GM19372 (cell line): ENCODE data around the gene SORCS2.

Source experiments
- ATAC-seq: cut with Tn5 transposase; IDR thresholded peaks from one replicate; pipeline ENCODE4 v1.9.1; 2021; ENCODE audit warnings: mild to moderate bottlenecking, low read depth, moderate library complexity; ENCODE audit not compliant: unreplicated experiment

The SORCS2 gene

DNA sequence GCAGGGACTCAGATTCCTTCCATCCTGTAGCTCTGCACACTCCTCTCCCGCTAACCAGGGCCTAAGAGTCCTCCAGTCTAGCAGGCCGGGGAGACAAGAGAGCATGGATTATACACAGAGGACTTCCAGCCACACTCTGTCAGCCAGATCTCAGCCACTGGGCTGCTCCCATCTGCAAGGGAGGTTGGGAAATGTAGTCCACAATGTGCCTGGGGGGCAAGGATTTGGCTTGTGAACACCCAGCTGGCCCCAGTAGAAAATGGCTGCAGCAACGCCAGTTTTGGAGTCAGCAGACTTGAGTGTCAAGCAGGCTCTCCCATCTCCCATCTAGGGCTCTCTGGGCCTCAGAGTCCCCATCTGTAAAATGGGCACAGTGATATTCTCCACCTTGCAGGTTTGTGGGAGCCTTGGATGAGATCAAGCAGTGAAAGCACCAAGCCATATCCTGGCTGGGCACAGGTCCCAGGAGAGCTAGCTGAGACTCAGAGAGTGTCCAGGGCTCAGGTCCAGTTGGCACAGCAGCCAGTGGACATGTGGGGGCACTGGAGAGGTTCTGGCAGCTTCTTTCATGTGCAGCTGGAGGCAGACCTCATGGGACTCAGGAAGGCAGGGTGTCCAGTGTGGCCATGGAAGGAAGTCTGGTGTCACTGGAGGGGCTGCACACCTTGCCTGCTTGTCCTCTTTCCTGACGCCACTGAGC lies 227.8 kb downstream of the SORCS2 start:
- ATAC-seq: no peak

DNA sequence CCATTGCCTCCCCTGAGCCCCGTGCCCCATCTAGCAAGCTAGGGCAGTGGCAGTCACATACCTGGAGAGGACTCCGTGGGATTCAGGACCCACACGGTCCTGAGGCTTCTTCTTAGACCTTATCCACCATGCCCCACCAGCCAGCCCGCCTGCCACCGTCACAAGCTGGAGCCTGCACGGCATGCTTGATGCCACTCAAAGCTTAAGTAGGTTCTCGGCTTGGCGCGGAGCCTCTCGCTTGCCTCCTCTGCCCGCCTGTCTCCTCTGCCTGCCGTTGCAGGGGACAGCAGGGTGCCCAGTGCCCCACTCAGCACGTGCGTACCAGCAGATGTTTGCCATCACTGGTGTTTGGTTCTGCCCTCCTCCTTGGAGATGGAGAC lies 228.3 kb downstream of the SORCS2 start:
- no peak for ATAC-seq

DNA sequence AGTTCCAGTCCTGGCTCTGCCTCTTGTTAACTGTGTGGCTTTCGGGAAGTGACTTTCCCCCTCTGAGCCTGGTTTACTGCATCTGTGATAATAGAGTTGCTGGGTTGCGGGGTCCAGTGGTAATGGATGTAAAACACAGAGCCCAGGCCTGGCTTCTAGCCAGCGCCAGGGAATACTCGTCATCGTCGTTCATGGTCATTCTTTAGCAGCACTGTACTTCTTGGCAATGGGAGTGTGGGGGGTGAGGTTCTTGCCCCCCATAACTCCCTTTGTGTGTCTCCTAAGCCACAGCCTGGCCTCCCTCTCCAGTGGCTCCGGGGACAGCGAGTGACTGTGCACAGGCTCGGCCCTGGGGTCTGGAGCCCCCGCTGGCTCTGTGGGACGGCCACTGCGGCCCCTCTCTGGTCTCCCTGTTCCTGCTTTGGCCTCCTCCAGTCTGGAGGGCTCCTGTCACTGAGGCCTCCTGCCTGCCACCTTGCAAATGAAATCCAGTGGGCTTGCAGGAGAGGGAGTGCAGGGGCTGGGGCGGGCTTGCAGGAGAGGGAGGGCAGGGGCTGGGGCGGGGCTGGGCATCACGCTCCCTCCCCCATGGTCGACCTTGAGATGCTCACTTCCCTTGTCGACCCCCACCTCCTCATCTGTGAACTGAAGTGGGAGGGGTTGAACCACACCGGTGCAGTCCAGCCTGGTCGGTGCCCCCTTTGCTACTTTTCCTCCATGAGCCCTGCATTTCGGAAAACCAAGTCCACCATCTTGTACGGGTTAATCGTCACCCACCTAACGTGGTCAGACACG lies 229.2 kb downstream of the SORCS2 start:
- no peak for ATAC-seq

DNA sequence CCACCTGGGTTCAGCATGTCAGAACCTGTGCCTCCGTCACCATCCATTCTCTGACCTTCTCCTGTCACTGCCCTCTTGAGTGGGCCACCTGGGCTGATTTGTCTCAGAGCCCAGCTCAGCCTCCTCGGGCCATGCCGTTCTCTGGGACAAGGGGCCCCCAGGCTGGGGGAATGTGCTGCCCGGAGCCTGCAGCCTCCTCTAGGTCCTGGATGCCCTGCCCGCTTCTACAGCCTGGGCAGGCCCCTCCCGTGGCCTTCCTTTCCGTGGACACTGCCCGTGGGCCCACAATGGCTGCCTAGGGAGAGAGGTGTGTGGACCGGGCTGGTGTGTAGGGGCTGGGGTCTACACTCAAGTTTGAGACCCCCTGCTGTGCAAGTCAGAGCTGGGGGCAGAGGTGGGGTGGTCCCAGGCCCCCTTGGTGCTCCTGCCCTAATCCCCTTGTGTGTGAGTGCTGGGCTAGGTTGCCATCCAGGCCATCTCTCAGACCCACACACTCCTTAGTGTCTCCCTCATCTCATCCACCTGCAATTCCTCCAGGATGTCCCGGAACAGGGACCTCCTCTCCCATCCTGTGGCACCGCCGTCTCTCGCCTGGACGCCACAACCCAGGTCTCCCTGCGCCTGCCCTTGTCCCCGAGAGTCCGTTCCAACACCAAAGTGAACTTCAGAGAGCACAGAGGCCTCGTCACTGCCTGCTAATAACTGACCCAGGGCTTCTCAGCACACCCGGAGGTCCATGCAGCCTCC lies 230.0 kb downstream of the SORCS2 start:
- ATAC-seq: no peak

DNA sequence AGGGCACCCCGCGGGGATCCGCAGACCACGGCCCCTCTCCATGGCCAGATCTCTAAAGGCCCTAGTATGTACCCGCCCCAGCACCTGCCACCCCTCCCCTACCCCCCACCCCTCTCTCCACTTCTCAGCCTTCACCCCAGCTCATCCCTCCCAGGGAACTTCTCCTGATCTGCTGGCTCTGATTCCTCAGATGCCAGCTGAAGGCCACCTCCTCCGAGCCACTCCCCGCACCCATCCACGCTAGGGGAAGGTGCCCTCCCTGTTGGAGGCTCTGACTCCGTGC lies 230.5 kb downstream of the SORCS2 start:
- ATAC-seq: no peak

DNA sequence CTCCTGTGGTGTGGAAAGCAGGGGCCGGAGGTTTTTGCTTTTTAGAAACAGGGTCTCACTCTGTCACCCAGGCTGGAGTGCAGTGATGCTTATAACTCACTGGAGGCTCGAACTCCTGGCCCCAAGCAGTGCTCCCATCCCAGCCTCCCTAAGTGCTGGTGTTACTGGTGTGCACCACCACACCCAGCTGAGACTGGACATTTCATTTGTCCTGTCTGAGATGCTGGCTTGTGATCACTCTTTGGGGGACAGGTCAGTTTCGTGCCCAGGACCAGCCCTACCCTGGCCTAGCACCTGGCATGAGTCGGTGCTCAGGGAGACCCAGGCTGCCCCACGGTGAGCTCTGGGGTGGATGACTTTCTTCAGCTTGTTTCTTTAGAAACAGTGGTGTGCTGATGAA lies 231.1 kb downstream of the SORCS2 start:
- ATAC-seq: no peak

DNA sequence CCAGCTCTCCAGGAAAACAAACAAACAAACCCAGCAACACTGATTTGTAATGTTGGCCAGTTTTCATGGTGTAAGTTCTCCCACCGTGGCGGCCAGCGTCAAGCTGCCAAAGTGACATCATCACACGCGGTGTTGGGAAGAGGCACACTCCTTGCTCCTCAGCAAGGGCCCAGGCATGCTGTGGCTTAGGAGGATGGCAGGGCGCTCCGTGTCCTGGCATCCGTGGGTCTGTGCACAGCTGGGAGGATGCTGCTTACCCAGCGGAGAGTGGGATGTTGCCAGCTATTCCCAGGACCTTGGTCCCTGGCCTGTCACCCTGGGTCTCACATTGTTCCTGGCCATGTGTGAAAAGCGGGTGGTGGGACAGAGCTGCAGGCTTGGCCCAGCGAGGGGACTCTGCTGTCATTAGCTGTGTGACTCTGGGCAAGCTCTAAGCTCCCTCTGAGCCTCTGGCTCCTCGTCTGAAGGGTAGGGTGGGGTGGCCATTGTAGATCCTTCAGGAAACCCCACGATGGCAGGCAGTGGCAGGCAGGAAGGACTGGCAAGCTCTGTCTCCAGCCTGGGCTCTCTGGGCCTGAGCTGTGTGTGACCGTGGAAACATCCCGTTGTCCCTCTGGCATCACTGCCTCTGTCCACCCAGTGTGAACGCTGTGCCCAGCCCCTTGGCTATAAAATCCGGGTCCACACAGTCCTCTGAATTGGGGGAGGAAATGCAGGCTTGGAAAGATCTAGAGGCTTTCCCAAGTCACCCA lies 231.6 kb downstream of the SORCS2 start:
- ATAC-seq: no peak

DNA sequence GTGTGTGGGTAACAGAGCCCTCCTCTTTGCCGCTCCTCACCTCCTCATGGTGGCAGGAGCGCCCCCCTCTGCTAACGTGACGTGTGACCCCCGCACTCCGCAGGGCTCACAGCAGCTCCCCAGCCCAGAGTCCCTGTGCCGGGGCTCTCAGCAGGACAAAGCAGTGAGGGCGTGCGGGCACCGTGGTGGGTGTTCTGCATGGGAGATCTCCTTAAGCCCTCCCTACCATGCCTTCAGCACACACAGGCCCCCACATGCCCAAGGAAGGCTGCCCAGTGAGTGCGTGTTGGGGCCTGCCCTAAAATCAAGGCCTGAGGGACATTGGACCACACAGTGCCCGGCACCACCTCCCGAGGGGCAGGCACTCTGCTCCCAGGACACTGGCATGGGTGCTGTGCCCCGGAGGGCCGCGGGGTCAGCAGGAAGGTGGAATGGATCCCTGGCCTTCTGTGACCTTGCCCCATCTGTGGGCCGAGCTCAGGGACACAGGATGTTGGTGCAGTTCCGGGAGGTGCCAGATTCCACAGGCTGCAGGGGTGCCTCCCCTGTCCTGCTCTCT lies 232.3 kb downstream of the SORCS2 start:
- ATAC-seq: no peak

DNA sequence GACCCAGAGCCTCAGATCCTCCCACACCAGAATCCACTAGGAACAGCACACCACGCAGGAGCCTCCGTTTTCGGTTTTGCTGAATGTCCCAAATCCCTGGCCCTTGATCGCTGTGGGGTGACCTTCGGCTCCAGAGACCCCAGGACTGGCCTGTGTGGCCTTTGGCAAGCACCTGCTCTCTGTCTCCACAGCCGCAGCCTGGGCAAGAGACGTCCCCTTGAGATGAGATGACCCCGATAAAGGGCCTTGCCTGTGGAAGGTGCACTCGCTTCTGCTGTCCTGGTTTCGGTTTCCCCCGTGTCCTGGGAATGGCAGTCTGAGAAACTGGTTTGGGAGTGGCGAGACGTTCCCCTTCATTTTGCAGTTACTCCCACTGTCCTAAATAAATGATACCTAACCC lies 232.8 kb downstream of the SORCS2 start:
- no peak for ATAC-seq

DNA sequence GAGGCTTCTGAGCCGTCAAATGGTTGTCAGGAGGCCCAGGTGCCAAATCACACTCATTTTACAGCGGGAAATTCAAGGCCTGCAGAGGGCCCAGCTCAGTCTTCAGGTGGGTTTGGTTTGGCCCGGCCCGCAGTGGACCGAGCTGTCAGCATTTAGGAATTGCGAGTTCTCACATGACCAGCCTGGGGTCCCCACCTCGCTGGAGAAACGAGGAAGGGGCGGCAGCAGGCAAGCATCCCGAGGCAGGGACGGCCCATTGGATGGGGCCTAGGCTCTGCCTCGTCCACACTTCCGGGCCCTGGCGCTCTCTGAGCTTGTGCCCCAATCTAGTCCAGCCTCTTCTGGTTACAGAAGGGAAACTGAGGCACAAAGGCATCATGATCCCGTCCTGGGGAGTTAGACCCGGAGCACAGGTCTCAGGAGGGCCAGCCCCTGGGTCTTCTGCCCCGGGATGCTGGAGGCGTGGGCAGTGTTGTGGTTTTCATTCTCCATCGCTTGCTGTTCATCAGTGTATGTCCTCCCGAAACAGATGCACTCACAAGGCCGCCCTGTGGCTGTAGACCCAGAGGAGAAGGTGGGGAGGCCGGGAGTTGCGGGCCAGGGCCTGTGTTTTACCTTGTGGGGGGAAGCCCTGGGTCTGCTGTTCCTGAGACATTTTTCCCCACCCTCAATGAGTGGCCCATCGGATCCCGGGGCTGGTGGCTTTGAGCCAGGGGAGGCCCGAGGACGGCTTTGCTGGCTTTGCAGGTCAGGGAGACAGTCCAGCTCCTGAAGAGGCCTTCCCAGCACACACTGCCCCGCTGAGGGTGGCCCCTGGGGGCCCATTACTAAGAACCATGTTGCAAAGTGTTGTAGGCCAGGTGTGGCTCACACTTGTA lies 233.5 kb downstream of the SORCS2 start:
- no peak for ATAC-seq

DNA sequence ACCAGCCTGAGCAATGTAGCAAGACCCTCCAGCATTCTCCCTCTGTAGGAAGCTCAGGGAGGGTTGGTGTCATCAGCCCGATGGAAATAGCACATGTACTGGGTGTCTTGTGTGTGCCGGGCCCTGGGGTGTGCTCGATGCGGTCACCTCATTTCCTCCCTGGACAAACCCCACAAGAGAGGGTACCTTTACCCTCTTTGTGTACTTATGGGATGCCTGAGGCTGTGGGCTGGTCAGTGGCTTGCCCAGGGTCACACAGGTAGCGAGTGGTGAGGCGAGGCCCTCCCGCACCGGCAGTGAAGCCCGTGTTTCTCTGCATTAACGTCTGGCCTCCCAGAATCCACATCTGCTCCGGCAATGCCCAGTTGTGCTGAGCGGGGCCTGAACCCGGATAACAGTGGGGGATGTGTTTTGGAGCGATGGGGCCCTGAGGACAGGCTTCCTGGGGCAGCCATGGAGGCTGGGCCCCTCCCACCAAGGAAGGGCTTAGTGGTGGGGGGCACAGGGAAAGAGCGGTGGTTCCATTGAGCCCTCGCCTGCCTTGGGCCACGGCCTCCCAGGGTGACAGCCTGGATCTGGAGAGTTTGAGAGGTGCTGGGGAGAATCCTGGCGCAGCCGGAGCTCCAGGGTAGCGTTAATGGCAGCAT lies 234.3 kb downstream of the SORCS2 start:
- no peak for ATAC-seq

DNA sequence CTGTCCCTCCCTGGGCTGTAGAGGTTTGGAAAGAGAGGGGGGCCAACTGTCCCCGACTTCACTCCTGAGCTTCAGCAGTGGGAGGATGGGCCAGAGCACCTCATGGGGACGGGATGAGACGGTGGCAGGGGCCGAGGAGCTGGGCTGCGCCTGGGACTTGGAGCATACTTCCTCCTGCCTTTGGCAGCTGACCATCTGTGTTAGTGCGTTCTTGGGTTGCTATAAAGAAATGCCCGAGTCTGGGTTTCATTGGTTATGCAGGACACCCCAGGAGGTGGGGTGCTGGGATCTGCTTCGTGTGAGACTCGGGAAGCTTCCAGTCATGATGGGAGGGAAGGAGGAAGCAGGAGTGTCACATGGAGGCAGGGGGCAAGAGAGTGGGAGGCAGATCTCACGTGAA lies 235.0 kb downstream of the SORCS2 start:
- no peak for ATAC-seq

DNA sequence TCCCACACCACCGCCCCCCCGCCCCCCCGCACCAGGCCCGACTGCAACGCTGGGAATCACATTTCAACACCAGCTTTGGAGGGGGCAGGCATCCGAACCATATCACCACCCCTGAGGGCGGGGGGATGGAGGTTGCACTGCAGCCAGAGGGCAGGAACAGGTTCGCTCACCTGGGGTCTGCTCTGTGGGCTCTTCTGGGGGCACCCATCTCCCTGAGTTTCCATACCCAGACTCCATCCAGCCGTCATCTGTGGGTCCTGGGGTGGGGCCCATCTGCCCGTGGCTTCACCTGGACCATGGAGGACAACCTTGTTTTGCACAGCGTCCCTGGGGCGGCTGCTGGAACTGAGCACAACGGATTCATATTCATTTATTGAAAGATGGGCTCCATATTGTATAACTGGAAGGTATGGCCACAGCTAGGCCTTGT lies 235.5 kb downstream of the SORCS2 start:
- no peak for ATAC-seq

DNA sequence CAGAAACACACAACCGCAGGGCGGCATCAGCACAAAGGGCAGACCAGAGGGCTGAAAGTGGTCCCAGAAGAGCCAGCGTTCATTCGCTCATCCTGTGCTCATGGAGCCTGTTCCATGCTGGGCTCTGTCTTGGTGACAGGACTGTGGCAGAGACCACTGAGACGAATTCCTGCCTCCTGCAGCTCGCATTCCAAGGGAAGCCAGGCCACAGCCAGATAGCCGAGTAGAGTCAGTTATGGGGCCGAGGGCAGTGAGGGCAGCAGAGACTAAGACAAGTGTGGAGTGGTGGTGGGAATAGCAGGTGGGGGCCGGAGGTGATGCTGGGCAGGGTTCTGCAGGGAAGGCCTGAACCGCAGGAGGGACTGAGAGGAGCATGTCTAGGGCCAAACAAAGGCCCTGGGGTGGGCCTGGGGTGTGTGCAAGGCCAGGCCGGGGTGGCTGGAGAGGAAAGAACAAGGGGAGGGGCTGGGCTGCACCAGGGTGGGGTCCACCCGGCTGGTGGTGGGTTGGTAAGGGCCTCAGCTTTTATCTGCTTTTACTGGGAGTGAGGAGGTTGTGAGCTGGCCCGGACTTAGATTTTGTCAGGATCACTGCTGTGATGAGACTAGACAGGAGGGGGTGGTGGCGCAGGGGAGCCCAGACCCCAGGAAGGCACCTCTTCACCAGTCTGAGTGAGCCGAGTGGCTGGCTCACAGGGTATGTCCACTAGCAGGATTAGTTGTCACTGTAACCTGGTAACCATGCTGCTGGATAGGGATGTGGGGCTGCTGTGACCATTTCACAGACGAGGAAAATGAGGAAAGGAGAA lies 236.1 kb downstream of the SORCS2 start:
- no peak for ATAC-seq

DNA sequence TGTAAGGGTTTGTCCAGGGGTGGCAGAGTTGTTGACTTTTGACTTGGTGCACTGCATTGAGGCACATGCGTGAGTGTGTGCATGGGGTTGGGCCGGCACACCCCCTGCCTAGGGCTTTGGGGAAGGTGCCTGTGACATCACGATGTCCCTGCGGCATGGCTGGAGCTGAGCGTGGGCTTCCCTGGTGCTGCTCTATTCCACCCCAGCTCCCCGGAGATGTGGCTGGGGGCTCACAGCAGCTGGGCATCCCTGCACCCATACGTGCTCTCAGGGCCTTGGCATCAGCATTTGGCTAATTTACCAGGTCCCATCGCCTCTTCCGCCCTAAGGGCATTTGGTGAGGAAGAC lies 236.7 kb downstream of the SORCS2 start:
- no peak for ATAC-seq

DNA sequence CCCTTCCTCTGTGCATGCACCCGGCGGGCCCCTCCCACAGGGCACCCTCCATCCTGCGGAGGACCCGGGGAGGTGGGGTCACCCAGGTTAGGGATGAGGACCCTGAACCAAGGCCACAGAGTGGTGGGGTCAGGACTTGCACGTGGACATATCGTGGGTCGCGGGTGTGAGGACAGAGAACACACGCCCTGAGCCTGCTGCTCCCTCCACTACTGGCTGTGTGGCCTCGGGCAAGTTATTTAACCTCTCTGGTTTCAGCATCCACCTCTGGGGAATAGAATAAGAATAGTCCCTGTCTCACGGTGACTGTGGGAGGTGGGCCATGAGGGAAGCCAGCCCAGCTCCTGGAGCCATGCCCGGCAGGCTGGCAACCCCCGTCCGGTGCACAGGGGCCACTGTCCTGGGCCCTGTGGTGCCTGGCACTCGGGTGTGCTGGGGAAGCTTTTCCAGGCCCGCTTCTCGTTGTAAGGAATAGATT lies 237.3 kb downstream of the SORCS2 start:
- ATAC-seq: no peak

DNA sequence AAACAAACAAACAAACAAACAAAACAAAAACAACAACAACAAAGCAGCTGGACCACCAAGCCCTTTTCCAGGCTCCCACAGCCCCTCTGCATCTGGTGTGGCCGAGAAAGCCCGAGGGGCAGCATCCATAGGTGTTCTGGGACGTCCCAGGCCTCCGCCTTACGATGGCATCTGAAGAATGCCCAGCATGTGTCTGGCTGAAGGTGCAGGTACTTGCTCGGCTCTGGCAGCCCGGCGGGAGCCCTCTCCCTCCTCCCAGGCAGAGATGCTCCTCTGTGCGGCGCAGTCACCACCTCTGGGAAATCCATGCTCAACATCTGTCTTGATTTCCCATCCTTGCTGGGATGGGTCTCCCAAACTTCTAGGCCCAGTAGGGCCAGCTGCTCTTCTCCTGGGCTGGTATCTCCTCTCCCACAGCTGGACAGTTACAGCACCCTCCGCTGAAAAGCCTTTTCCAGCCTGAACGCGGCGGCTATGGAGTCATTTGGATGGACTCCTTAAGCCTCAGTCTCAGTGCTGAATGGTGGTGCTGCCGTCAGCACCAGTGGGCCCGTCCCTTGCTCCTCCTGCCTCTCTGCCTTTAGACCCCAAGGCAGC lies 238.1 kb downstream of the SORCS2 start:
- ATAC-seq: no peak
